Caco-2 (cell line): ENCODE measurements around the gene CHADL. TPM values are rescaled to one million over a fixed set of nuclear protein-coding genes. Genes with fewer than 3 reads are reported as not detected.
A peak's percentile ranks its signal among the peaks of the same experiment; 100 is the strongest.

Experiments used
- BruUV-seq: library from RNA; stranded (reverse); fragments of 400-500 nt; replicated peaks from 2 replicates; lab custom pipeline; 2021; lab: Mats Ljungman, UMichigan
- CTCF ChIA-PET: fragments of 300-600 bp; sonication (Branson Sonifier 250); formaldehyde crosslinking; loops from one replicate; lab custom pipeline; 2022; ENCODE audit warnings: antibody characterized with exemption; lab: Charles Lee
- POLR2A ChIA-PET: fragments of 300-600 bp; sonication (Branson Sonifier 250); formaldehyde crosslinking; loops from one replicate; lab custom pipeline; 2022; ENCODE audit warnings: antibody characterized with exemption; lab: Charles Lee
- DNase-seq, 2 experiments: peaks; one replicate each; pipeline versions ENCODE4 v3.0.0 to v3.0.0-alpha.2; 2020 to 2022
- H3K27me3 ChIP-seq: replicated peaks from 2 replicates; pipeline ENCODE4 v1.6.0; 2011; ENCODE audit warnings: low read length; ENCODE audit not compliant: control insufficient read depth, insufficient read depth
- H3K36me3 ChIP-seq: 2 replicates; pipeline ENCODE4 v1.5.1; 2011; ENCODE audit warnings: low read length; ENCODE audit not compliant: control insufficient read depth, insufficient read depth
- H3K4me1 ChIP-seq: fragments of 250-450 bp; sonication (Bioruptor Pico); 2 replicates; pipeline ENCODE4 v1.5.1; 2020; ENCODE audit warnings: mild to moderate bottlenecking
- H3K4me3 ChIP-seq: 2 replicates; pipeline ENCODE4 v1.5.1; 2011; ENCODE audit warnings: low read depth, mild to moderate bottlenecking, control low read depth, low read length
- H3K9me3 ChIP-seq: fragments of 250-450 bp; sonication (Bioruptor Pico); 2 replicates; pipeline ENCODE4 v1.5.1; 2020; ENCODE audit warnings: mild to moderate bottlenecking, moderate library complexity
- H3K27ac Mint-ChIP-seq: one replicate; pipeline ENCODE4 v1.8.0; 2022; ENCODE audit warnings: mixed read lengths; ENCODE audit not compliant: unreplicated experiment
- H3K27me3 Mint-ChIP-seq: one replicate; pipeline ENCODE4 v1.8.0; 2022; ENCODE audit warnings: mixed read lengths; ENCODE audit not compliant: insufficient read depth, unreplicated experiment
- H3K36me3 Mint-ChIP-seq: one replicate; pipeline ENCODE4 v1.8.0; 2022; ENCODE audit warnings: mild to moderate bottlenecking, mixed read lengths; ENCODE audit not compliant: insufficient read depth, unreplicated experiment
- H3K4me1 Mint-ChIP-seq: one replicate; pipeline ENCODE4 v1.8.0; 2022; ENCODE audit warnings: low read depth, mixed read lengths; ENCODE audit not compliant: unreplicated experiment
- H3K4me3 Mint-ChIP-seq: one replicate; pipeline ENCODE4 v1.8.0; 2022; ENCODE audit warnings: mild to moderate bottlenecking, moderate library complexity, mixed read lengths; ENCODE audit not compliant: unreplicated experiment
- H3K9me3 Mint-ChIP-seq: one replicate; pipeline ENCODE4 v1.8.0; 2022; ENCODE audit warnings: mixed read lengths; ENCODE audit not compliant: unreplicated experiment
- CTCF ChIP-seq, 2 experiments: fragments of 200-600 bp in 1 of 2; IDR thresholded peaks; 1 replicate in 1 of 2; 2 replicates in 1 of 2; pipeline versions ENCODE4 v1.5.1 to v1.8.0; 2011 to 2022; ENCODE audit warnings: antibody characterized with exemption in 1 of 2, control low read depth in 1 of 2, inconsistent platforms in 1 of 2, low read depth in 1 of 2, low read length in 1 of 2, mild to moderate bottlenecking in 1 of 2, moderate library complexity in 1 of 2; ENCODE audit not compliant: insufficient read depth in 1 of 2, severe bottlenecking in 1 of 2, unreplicated experiment in 1 of 2
- intact Hi-C: fragments of 100-400 bp; cut with micrococcal nuclease; formaldehyde crosslinking; loops from one replicate; pipeline ENCODE4 v1.10.0; 2022; ENCODE audit not compliant: unreplicated experiment
- total RNA-seq: library from RNA; stranded (reverse); gene quantifications from 2 replicates; pipeline ENCODE4 v1.2.3, GENCODE V29; 2022

CHADL gene
- total RNA-seq, 1 experiment from 2014 or later = 0.32 TPM

- no TSS peak for BruUV-seq
- TF ChIP-seq CTCF (IDR thresholded peaks at IDR 0.05; ENCODE audit: insufficient read depth in 1 of 2, low read depth in 1 of 2, low read length in 1 of 2, severe bottlenecking in 1 of 2, unreplicated experiment in 1 of 2) = no peak
- Histone ChIP-seq H3K27me3 (no peaks in the 10 kb centered on the region), H3K9me3 (no peaks in the 10 kb centered on the region), H3K4me1 (peaks cover 3% of the 10 kb centered on the region; the same call in 1 of the 2 replicates), H3K36me3 (no peaks in the 10 kb centered on the region), H3K4me3 (no peak overlapping the region)
- ChIA-PET POLR2A (no interaction called here), CTCF (no interaction called here)
- DNase-seq = no peak
- peaks cover 19% of the 10 kb centered on the region for H3K36me3 Mint-ChIP-seq
- no peak overlapping the region for H3K4me3 Mint-ChIP-seq
- peaks cover 6% of the 10 kb centered on the region for H3K27me3 Mint-ChIP-seq
- H3K9me3 Mint-ChIP-seq = no peaks in the 10 kb centered on the region
- H3K27ac Mint-ChIP-seq = no peak overlapping the region
- intact Hi-C loops = no loop called here
- H3K4me1 Mint-ChIP-seq = peaks cover 10% of the 10 kb centered on the region
Observed at GRCh38 chr22:41203118-41203517, 37.6 kb downstream of the CHADL start.

- H3K27me3 ChIP-seq = no peaks in the 10 kb centered on the region
- H3K4me3 ChIP-seq = no peak overlapping the region
- Mint-ChIP-seq H3K36me3 (peaks cover 18% of the 10 kb centered on the region), H3K4me1 (peaks cover 15% of the 10 kb centered on the region), H3K27me3 (peaks cover 6% of the 10 kb centered on the region), H3K9me3 (no peaks in the 10 kb centered on the region), H3K4me3 (no peak overlapping the region), H3K27ac (no peak overlapping the region)
- DNase-seq = peak in 1 of 2 experiments; percentile 20
- ChIA-PET POLR2A (interaction anchor here (0.6 kb wide), 1 partner anchor 75 kb away, joined by 5 read pairs; no protein-coding TSS in a partner anchor), CTCF (no interaction called here)
- H3K36me3 ChIP-seq = no peaks in the 10 kb centered on the region; the same call in 1 of the 2 replicates
- BruUV-seq = no TSS peak
- TF ChIP-seq CTCF (IDR thresholded peaks at IDR 0.05; ENCODE audit: insufficient read depth in 1 of 2, low read depth in 1 of 2, low read length in 1 of 2, severe bottlenecking in 1 of 2, unreplicated experiment in 1 of 2) = no peak
- no peaks in the 10 kb centered on the region for H3K9me3 ChIP-seq
- intact Hi-C loops = no loop called here
- H3K4me1 ChIP-seq = peaks cover 7% of the 10 kb centered on the region; the same call in 1 of the 2 replicates
Observed at GRCh38 chr22:41201141-41201540, 39.6 kb downstream of the CHADL start.

GRCh38 chr22:41198027-41198580 is 42.6 kb downstream of the CHADL start:
- no peaks in the 10 kb centered on the region for H3K27me3 ChIP-seq
- peak in 1 of 2 experiments; percentile 51 for DNase-seq
- no peak for TF ChIP-seq CTCF (IDR thresholded peaks at IDR 0.05; ENCODE audit: insufficient read depth in 1 of 2, low read depth in 1 of 2, low read length in 1 of 2, severe bottlenecking in 1 of 2, unreplicated experiment in 1 of 2)
- H3K36me3 ChIP-seq = no peaks in the 10 kb centered on the region; the same call in 1 of the 2 replicates
- intact Hi-C loops = no loop called here
- Mint-ChIP-seq H3K27ac (no peak overlapping the region), H3K4me3 (peak overlapping the region; percentile 82), H3K9me3 (no peaks in the 10 kb centered on the region), H3K27me3 (peaks cover 5% of the 10 kb centered on the region), H3K36me3 (peaks cover 5% of the 10 kb centered on the region), H3K4me1 (peaks cover 11% of the 10 kb centered on the region)
- BruUV-seq = no TSS peak
- H3K4me1 ChIP-seq = 0 out of 2 replicates have a peak, but pooled peaks cover 7% of the 10 kb centered on the region
- ChIA-PET CTCF (interaction anchor here (0.5 to 1.7 kb wide), 5 partner anchors 8 to 283 kb away, joined by 3 to 5 read pairs (median 4); no protein-coding TSS in a partner anchor), POLR2A (interaction anchor here (0.6 to 0.8 kb wide), 5 partner anchors 17 to 362 kb away, joined by 3 to 15 read pairs (median 3); partner anchors contain the start of gene RBX1)
- no peaks in the 10 kb centered on the region for H3K9me3 ChIP-seq
- H3K4me3 ChIP-seq = peak overlapping the region; percentile 59
